BLaER1 treated with 17β-estradiol and CSF1 and Interleukin-3, amounts not matched to agents 10 nM and 100 nM (cell line): ENCODE results near the gene SLC15A4.
"Not testable (repeated sequence)": the region's sequence is repeated elsewhere in the genome, so short reads cannot be mapped to it uniquely, and the experiment has no call there.

ENCODE experiments used
- H3K27ac ChIP-seq, 11 experiments: shearing (Covaris generic); formaldehyde crosslinking; 2 replicates each; pipeline ENCODE4 v1.8.1; 2022
- H3K27me3 ChIP-seq, 11 experiments: shearing (Covaris generic); formaldehyde crosslinking; 2 replicates each; pipeline ENCODE4 v1.8.1; 2022
- H3K36me3 ChIP-seq, 11 experiments: shearing (Covaris generic); formaldehyde crosslinking; 2 replicates each; pipeline ENCODE4 v1.8.1; 2022
- H3K4me1 ChIP-seq, 10 experiments: shearing (Covaris generic); formaldehyde crosslinking; 2 replicates each; pipeline ENCODE4 v1.8.1; 2022
- H3K4me2 ChIP-seq, 11 experiments: shearing (Covaris generic); formaldehyde crosslinking; 2 replicates each; pipeline ENCODE4 v1.8.1; 2022
- H3K4me3 ChIP-seq, 10 experiments: shearing (Covaris generic); formaldehyde crosslinking; 2 replicates each; pipeline ENCODE4 v1.8.1; 2022
- H3K9ac ChIP-seq, 11 experiments: shearing (Covaris generic); formaldehyde crosslinking; 2 replicates each; pipeline ENCODE4 v1.8.1; 2022
- H3K9me3 ChIP-seq, 11 experiments: shearing (Covaris generic); formaldehyde crosslinking; replicated peaks in 1 of 11; 2 replicates each; pipeline ENCODE4 v1.8.1; 2022
- H4K20me1 ChIP-seq, 11 experiments: shearing (Covaris generic); formaldehyde crosslinking; 2 replicates each; pipeline ENCODE4 v1.8.1; 2022
- Cebpa-rat ChIP-seq, 11 experiments: shearing (Covaris generic); IDR thresholded peaks; 2 replicates each; pipeline ENCODE4 v1.8.1; 2022

SLC15A4 gene

DNA sequence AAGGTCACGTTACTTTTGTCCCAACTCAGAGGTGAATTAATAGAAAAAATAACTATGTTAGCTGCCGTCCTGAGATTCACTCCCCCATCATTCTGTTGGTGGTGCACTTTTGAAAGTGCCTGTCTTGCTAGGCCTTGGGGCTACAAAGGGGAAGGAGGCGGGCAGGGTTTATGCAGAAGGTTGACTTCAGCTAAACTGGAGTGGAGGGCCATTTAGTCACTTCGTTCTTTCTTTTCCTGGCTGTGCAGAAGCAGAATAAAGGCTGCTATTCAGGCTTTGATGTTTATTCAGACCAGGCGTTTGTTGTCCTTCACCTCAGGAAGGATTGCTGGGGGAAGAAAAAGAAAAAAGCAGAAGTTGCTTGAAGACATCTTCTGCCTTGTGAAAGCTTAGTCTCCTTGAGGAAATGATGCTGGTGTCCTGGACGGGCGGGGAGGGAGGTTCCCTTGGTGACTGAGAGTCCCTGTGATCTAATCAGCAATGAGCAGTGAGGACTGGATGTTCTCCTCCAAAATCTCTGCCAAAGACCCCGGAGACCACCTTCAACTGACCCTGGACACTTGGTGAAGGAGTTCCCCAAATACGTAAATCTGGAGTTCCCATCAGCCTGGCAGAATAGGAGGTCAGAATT, 33.5 kb upstream of the SLC15A4 start:
- H3K36me3 ChIP-seq = peaks cover 0 to 36% (median 4%) of the 10 kb centered on the region in 11 experiments; a peak in 9 of 22 replicates
- 0 out of 22 replicates have a peak, but pooled peaks cover 0 to 5% (median 0%) of the 10 kb centered on the region in 11 experiments for H4K20me1 ChIP-seq
- H3K27me3 ChIP-seq = peaks cover 0 to 29% (median 0%) of the 10 kb centered on the region in 11 experiments; a peak in 10 of 22 replicates
- H3K4me3 ChIP-seq = no peak overlapping the region
- peaks cover 0 to 18% (median 3%) of the 10 kb centered on the region in 11 experiments; a peak in 5 of 22 replicates for H3K9me3 ChIP-seq
- no peak for TF ChIP-seq Cebpa-rat (IDR thresholded peaks at IDR 0.05)
- H3K4me2 ChIP-seq = peak overlapping the region; percentile 30 to 100 (median 66)
- H3K4me1 ChIP-seq = peaks cover 29 to 64% (median 48%) of the 10 kb centered on the region in 10 experiments
- peak overlapping the region in 9 of 11 experiments; percentile 20 to 71 (median 46); a peak in 16 of 22 replicates for H3K27ac ChIP-seq
- H3K9ac ChIP-seq = peak overlapping the region in 2 of 11 experiments; percentile 20 to 33; a peak in 3 of 22 replicates

DNA sequence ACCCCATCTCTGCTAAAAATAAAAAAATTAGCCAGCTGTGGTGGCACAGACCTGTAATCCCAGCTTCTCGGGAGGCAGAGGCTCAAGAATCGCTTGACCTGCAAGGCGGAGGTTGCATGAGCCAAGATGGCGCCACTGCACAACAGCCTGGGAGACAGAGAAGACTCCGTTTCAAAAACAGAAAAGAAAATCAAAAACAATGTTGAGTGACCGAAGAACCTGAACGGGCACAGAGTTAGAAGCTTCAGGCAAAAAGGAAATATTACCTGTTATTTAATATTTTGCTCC, 33.0 kb upstream of the SLC15A4 start:
- Histone ChIP-seq H3K9ac (peak overlapping the region in 2 of 11 experiments; percentile 20 to 33; a peak in 2 of 22 replicates), H3K4me1 (peaks cover 29 to 69% (median 50%) of the 10 kb centered on the region in 10 experiments), H3K9me3 (peaks cover 0 to 18% (median 3%) of the 10 kb centered on the region in 11 experiments; a peak in 5 of 22 replicates), H3K27ac (peak overlapping the region in 9 of 11 experiments; percentile 20 to 71 (median 36); a peak in 16 of 22 replicates), H3K36me3 (peaks cover 0 to 32% (median 4%) of the 10 kb centered on the region in 11 experiments; a peak in 9 of 22 replicates), H3K4me3 (no peak overlapping the region), H3K27me3 (peaks cover 0 to 34% (median 0%) of the 10 kb centered on the region in 11 experiments; a peak in 10 of 22 replicates), H4K20me1 (peaks cover 0 to 5% (median 0%) of the 10 kb centered on the region in 11 experiments; a peak in 1 of 22 replicates), H3K4me2 (peak overlapping the region; percentile 30 to 100 (median 66))
- no peak for TF ChIP-seq Cebpa-rat (IDR thresholded peaks at IDR 0.05)

DNA sequence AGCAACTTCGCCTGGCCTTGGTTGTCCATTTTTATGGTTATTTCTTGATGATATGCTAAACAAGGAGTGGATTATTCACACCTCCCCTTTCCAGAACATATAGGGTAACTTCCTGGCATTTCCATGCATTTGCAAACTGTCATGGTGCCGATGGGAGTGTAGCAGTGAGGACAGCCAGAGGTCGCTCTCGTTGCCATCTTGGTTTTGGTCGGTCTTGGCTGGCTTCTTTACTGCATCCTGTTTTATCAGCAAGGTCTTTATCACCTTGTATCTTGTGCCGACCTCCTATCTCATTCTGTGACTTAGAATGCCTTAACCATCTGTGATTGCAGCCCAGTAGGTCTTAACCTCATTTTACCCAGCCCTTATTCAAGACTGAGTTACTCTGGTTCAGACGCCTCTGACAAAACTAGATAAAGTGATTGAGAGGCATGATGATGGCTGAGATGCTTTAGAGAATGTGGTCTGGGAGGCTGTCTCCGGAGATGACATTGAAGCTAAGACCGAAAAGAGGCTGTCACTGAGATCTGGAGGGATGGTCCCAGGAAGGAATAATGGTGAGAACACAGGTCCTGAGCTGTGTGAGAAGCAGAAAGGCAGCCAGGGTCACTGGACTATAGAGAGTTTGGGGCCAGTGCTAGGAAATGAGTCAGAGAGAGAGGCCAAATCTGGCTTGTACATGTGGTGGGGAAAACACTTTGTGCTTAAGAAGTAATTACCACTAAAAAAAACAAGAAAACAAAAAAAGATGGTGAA, 32.5 kb upstream of the SLC15A4 start:
- no peak for TF ChIP-seq Cebpa-rat (IDR thresholded peaks at IDR 0.05)
- Histone ChIP-seq H3K4me1 (peaks cover 29 to 69% (median 50%) of the 10 kb centered on the region in 10 experiments), H3K36me3 (peaks cover 0 to 27% (median 4%) of the 10 kb centered on the region in 11 experiments; a peak in 9 of 22 replicates), H3K27me3 (peaks cover 0 to 39% (median 0%) of the 10 kb centered on the region in 11 experiments; a peak in 10 of 22 replicates), H3K9me3 (peaks cover 0 to 18% (median 3%) of the 10 kb centered on the region in 11 experiments; a peak in 5 of 22 replicates), H4K20me1 (peaks cover 0 to 5% (median 0%) of the 10 kb centered on the region in 11 experiments; a peak in 1 of 22 replicates), H3K4me3 (no peak overlapping the region), H3K27ac (peak overlapping the region in 9 of 11 experiments; percentile 20 to 71 (median 36); a peak in 17 of 22 replicates), H3K4me2 (peak overlapping the region; percentile 30 to 100 (median 66)), H3K9ac (no peak overlapping the region; a peak in 1 of 22 replicates)

DNA sequence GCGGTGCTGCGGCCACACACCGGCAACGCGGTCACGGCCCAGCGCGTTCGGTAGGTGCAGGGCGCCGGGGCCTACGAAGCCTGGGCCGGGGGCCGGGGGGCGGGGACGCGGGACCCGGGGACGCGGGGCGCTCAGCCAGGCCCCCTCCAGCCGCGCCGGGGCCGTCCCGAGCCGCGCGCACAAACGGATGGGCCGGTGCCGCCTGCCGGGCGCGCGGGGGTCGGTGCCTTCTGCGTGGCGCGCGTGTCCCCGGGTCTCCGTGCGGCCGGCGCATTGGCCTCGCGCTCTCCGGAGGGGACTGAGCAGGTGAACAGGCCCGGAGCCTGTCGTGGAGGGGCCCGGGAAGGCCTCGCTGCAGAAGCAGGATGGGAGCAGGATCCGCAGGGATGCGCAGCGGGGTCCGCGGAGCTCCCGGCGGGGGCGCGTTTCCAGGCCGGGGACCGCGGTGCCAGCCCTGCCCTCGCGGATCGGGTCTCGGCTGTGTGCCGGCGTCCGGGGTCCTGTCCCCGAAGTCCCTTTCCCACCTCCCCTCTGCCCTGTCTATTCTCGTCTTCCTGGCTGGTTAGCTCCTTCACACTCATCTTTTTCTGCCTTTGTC, 29.9 kb upstream of the SLC15A4 start:
- Histone ChIP-seq H3K4me2 (peak overlapping the region; percentile 89 to 100 (median 97)), H3K9ac (peak overlapping the region; percentile 42 to 87 (median 82)), H3K27ac (peak overlapping the region in 10 of 11 experiments; percentile 37 to 84 (median 77); a peak in 20 of 22 replicates), H3K9me3 (peaks cover 0 to 4% (median 0%) of the 10 kb centered on the region in 11 experiments; a peak in 2 of 22 replicates), H3K27me3 (peaks cover 0 to 51% (median 0%) of the 10 kb centered on the region in 11 experiments; a peak in 10 of 22 replicates), H3K4me3 (peak overlapping the region; percentile 49 to 82 (median 73)), H3K36me3 (peaks cover 0 to 10% (median 0%) of the 10 kb centered on the region in 11 experiments; a peak in 2 of 22 replicates), H3K4me1 (peaks cover 29 to 76% (median 52%) of the 10 kb centered on the region in 10 experiments), H4K20me1 (peaks cover 0 to 5% (median 0%) of the 10 kb centered on the region in 11 experiments; a peak in 1 of 22 replicates)
- no peak for TF ChIP-seq Cebpa-rat (IDR thresholded peaks at IDR 0.05)

DNA sequence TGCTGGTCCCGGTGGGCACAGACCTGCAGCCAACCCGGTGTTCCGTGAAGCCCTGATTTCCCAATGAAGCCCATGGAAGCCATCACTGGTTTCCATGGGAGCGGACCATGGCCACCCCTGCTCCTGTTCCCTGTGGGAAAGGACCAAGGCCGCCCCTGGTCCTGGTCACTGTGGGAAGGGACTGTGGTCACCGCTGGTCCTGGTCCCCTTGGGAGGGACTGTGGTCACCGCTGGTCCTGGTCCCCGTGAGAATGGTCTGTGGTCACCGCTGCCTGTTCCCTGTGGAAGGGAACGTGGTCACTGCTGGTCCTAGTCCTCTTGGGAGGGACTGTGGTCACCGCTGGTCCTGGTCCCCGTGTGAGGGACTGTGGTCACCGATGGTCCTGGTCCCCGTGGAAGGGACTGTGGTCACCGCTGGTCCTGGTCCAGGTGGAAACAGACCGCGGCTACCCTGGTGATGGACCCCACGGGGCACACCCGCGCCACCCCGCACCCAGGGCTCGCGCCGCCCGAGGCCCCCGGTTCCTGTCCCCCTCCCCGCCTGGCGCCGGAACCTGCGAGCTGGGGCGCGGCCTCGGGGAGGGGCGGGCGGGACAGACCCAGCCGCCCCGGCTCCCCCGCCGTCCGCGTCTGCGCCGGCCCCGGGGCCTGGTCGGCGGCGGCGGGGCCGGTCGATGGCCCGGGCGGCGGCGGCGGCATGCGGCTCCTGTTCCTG, 29.3 kb upstream of the SLC15A4 start, which contains the start of gene GLT1D1:
Gene GLT1D1 (plus strand): TSS at position 594 of the 715 bp plus-strand sequence. CDS start 104 bp downstream, at position 698.
- Histone ChIP-seq H3K36me3 (peaks cover 0 to 5% (median 0%) of the 10 kb centered on the region in 11 experiments; a peak in 1 of 22 replicates), H3K4me3 (peak within 1 kb of the TSS; percentile 49 to 82 (median 73)), H3K4me2 (peak within 1 kb of the TSS; percentile 89 to 100 (median 97)), H3K9ac (peak within 1 kb of the TSS; percentile 42 to 87 (median 82)), H3K9me3 (peaks cover 0 to 6% (median 3%) of the 10 kb centered on the region in 11 experiments; a peak in 14 of 22 replicates), H3K4me1 (peaks cover 29 to 76% (median 52%) of the 10 kb centered on the region in 10 experiments), H3K27ac (peak within 1 kb of the TSS in 10 of 11 experiments; percentile 37 to 84 (median 77); a peak in 20 of 22 replicates), H4K20me1 (peaks cover 0 to 5% (median 0%) of the 10 kb centered on the region in 11 experiments; a peak in 1 of 22 replicates), H3K27me3 (peaks cover 0 to 51% (median 0%) of the 10 kb centered on the region in 11 experiments; a peak in 10 of 22 replicates)
- no peak for TF ChIP-seq Cebpa-rat (IDR thresholded peaks at IDR 0.05)

DNA sequence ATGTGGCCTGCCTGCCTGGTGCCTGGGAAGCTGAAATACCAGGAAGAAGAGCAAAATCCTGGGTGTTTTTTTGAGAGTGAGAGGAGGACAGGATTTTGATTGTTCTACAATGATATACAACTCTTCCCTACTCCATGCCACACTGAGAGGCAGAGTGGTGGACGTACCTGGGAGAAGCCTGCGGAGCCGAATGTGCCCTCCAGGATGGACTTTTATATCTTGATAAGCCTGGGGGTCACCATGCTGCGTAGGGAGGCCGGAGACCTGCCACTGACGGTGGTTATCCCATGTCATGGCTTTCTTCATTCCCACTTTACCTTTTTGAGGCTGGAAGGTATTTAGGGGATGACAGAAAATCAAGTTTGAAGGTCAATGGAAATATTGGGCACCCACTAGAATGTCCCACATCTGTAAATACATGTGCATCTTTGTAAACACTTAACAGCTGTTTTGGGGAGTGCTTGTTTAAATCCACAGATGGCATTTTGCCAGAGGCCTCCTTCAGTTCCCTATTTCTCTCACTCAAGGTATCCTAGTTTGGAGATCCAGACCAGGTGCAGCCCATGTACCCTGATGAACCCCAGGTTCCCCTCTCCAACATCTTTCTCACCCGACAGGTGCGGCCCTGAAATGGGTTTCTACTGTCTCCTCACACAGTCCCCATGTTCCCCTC, 28.4 kb upstream of the SLC15A4 start:
- Histone ChIP-seq H3K27me3 (peaks cover 0 to 51% (median 0%) of the 10 kb centered on the region in 11 experiments; a peak in 10 of 22 replicates), H3K4me2 (peak overlapping the region in 9 of 11 experiments; percentile 89 to 100 (median 97); a peak in 13 of 22 replicates), H3K9me3 (peaks cover 0 to 14% (median 12%) of the 10 kb centered on the region in 11 experiments; a peak in 15 of 22 replicates), H3K9ac (no peak overlapping the region), H4K20me1 (peaks cover 0 to 5% (median 0%) of the 10 kb centered on the region in 11 experiments; a peak in 1 of 22 replicates), H3K36me3 (no peaks in the 10 kb centered on the region; a peak in 1 of 22 replicates), H3K4me1 (peaks cover 22 to 69% (median 44%) of the 10 kb centered on the region in 10 experiments), H3K27ac (no peak overlapping the region), H3K4me3 (no peak overlapping the region)
- TF ChIP-seq Cebpa-rat (IDR thresholded peaks at IDR 0.05) = no peak

DNA sequence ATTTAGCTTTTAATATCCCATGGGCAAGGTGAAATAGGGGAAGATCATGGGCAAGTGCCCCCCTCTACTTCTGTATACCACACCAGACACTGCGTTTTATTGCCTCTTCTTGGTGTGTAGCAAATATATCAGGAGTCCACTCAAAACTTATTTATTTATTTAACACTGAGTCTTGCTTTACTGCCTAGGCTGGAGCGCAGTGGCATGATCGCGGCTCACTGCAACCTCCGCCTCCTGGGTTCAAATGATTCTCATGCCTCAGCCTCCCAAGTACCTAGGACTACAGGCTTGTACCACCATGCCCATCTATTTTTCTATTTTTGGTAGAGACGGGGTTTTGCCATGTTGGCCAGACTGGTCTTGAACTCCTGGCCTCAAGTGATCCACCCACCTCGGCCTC, 27.7 kb upstream of the SLC15A4 start:
- Histone ChIP-seq H3K27me3 (peaks cover 0 to 51% (median 0%) of the 10 kb centered on the region in 11 experiments; a peak in 10 of 22 replicates), H3K9me3 (peaks cover 0 to 20% (median 16%) of the 10 kb centered on the region in 11 experiments; a peak in 15 of 22 replicates), H3K4me1 (peaks cover 15 to 62% (median 37%) of the 10 kb centered on the region in 10 experiments; a peak in 19 of 20 replicates)
- H3K4me2 ChIP-seq, H3K4me3 ChIP-seq, H4K20me1 ChIP-seq, H3K27ac ChIP-seq, H3K36me3 ChIP-seq, H3K9ac ChIP-seq: not testable (repeated sequence)
